ENCODE measurements around the gene AFF1. TPM values are rescaled to one million over a fixed set of nuclear protein-coding genes. Genes with fewer than 3 reads are reported as not detected.

The AFF1 gene
- total and polyA plus RNA-seq, 2 experiments from 2014 or later = 9.4 to 13.8 TPM

DNA sequence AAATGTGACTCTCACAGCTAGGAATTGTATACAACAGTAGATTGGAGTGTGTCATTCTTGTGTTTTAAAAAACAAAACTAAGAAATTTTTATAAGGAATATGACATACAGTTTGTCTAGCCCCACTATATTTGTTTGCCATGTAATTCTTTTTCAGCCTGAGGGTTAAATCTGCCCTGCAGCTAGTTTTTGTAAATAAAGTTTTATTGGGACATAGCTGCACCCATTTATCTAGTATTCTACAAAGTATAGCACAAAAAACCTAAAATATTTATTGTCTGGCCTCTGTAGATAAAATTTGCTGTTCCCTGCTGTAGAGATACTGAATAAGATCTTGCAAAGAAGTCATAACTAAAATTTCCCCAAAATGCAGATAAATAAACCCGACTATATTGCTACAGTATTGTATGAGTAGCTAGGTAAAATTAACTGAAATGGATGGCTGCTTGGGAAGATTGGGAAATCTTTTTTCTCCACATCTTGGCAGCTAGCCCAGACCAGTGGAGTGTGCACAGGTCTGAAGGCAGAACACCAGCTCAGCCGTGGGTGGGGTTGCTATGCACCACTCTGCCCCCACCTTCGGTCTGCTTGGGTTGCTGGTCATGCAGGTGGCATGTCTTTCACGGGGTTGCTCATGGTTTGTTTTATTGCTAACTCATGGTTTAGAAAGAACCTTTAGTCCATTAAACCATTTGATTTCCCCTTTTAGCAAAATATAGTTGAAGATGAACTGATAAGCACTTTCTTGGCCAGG lies 157.8 kb downstream of the AFF1 start:
- in situ Hi-C loops (cut with MboI) = loop anchor here (5.0 to 25.0 kb wide), 2 partner anchors 170 to 605 kb away; no protein-coding TSS in a partner anchor

DNA sequence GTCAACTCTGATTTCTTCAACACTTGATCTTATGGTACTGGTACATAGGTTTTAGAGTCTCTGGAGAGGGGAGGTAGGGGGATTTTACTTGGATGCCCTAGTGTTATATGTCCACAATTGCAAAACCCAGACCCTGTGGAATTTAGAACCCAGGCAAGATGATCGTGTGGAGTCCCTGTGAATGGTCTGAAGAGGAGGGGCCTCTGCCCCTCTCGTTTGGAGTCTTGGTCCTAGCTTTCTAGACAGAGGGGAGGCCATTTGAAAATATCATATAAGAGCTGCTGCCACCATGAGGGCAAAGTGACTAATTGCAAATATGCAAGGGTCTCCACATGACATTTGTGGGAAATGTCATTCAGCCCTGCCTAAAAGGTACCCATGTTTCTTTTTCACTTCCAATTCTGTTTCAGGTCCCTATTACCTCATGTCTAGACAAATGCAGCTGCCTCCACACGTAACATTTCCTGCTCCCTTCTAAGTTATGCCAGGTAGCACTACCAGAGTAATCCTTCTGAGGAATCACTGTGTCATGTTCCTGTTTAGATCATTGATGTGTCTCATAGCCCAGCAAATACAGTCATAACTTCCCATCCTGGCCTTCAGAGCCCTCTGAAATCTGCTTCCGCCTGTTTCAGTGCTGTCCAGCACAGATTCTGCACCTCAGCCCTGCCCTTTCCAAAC lies 158.8 kb downstream of the AFF1 start:
- H2AFZ ChIP-seq = no peak overlapping the region
- peaks cover 27% of the 10 kb centered on the region for H3F3A ChIP-seq (ENCODE audit: insufficient read depth)
- WGBS, 2 experiments (ENCODE audit: low coverage in 1 of 2, low lambda C conversion rate in 2 of 2, missing lambda C conversion rate in 2 of 2) = 19 to 24% methylated on average over 4 of the region's 4 CpGs
- DNase-seq = peak; percentile 82
- H3K9ac ChIP-seq = peak overlapping the region; percentile 54
- in situ Hi-C loops (cut with MboI) = loop anchor here (5.0 to 25.0 kb wide), 2 partner anchors 171 to 606 kb away; no protein-coding TSS in a partner anchor
- no peak overlapping the region for H3K4me3 ChIP-seq
- no peaks in the 10 kb centered on the region for H4K20me1 ChIP-seq (ENCODE audit: insufficient read depth)
- H3K4me2 ChIP-seq (ENCODE audit: unreplicated experiment) = peak overlapping the region; percentile 46
- H3K79me2 ChIP-seq (ENCODE audit: insufficient read depth) = 0 out of 2 replicates have a peak, but pooled peaks cover 2% of the 10 kb centered on the region
- no peaks in the 10 kb centered on the region for H3K9me3 ChIP-seq (ENCODE audit: low read depth)
- peaks cover 24% of the 10 kb centered on the region for H3K4me1 ChIP-seq (ENCODE audit: insufficient read depth)
- no peaks in the 10 kb centered on the region for H3K9me2 ChIP-seq (ENCODE audit: insufficient read depth)
- no peaks in the 10 kb centered on the region for H3K27me3 ChIP-seq (replicated peaks; ENCODE audit: insufficient read depth)
- 0 out of 2 replicates have a peak, but pooled peaks cover 9% of the 10 kb centered on the region for H3K36me3 ChIP-seq (ENCODE audit: low read depth)
- peak overlapping the region; percentile 87 for H3K27ac ChIP-seq
- TF ChIP-seq EZH2 (IDR thresholded peaks at IDR 0.05; ENCODE audit: insufficient read depth, poor library complexity, severe bottlenecking) (no peak), EZH2phosphoT487 (IDR thresholded peaks at IDR 0.05; ENCODE audit: insufficient read depth, low read depth) (no peak)

More for the DNA sequence above, 157.8 kb downstream of the AFF1 start:
- no peak overlapping the region for H3K4me3 ChIP-seq
- peak overlapping the region; percentile 54 for H3K9ac ChIP-seq
- no peaks in the 10 kb centered on the region for H4K20me1 ChIP-seq (ENCODE audit: insufficient read depth)
- H3K27ac ChIP-seq = peak overlapping the region; percentile 87
- 0 out of 2 replicates have a peak, but pooled peaks cover 9% of the 10 kb centered on the region for H3K36me3 ChIP-seq (ENCODE audit: low read depth)
- H3K9me2 ChIP-seq (ENCODE audit: insufficient read depth) = no peaks in the 10 kb centered on the region
- H3K79me2 ChIP-seq (ENCODE audit: insufficient read depth) = 0 out of 2 replicates have a peak, but pooled peaks cover 1% of the 10 kb centered on the region
- no peak for TF ChIP-seq EZH2phosphoT487 (IDR thresholded peaks at IDR 0.05; ENCODE audit: insufficient read depth, low read depth)
- TF ChIP-seq EZH2 (IDR thresholded peaks at IDR 0.05; ENCODE audit: insufficient read depth, poor library complexity, severe bottlenecking) = no peak
- H2AFZ ChIP-seq = no peak overlapping the region
- peaks cover 24% of the 10 kb centered on the region for H3K4me1 ChIP-seq (ENCODE audit: insufficient read depth)
- 6 to 15% methylated on average over 4 of the region's 4 CpGs for WGBS, 2 experiments (ENCODE audit: low coverage in 1 of 2, low lambda C conversion rate in 2 of 2, missing lambda C conversion rate in 2 of 2)
- DNase-seq = peak; percentile 95
- H3K4me2 ChIP-seq (ENCODE audit: unreplicated experiment) = peak overlapping the region; percentile 46
- H3K27me3 ChIP-seq (replicated peaks; ENCODE audit: insufficient read depth) = no peaks in the 10 kb centered on the region
- H3K9me3 ChIP-seq (ENCODE audit: low read depth) = no peaks in the 10 kb centered on the region
- H3F3A ChIP-seq (ENCODE audit: insufficient read depth) = peaks cover 27% of the 10 kb centered on the region

DNA sequence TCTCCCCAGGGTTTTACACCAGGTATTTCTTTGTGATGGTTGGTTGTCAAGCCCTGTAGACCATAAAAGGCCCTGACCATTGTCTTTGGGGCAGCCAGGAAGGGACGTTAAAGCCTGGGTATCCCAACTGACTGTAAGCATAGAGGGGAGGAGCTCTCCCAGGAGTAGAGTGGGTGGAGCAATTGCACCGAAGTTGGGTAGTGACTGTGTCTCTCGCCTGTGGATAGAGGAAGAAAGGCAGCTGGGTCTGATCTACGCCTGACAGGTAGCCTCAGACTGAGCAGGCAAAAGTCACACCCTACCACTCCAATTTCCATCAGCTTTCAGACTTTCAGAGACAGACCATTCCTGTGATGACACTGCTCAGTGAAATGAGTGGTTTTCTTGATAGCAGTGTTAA lies 162.3 kb downstream of the AFF1 start:
- Histone ChIP-seq H3K27ac (no peak overlapping the region), H3K9me3 (ENCODE audit: low read depth) (no peaks in the 10 kb centered on the region), H3K4me2 (ENCODE audit: unreplicated experiment) (no peak overlapping the region), H2AFZ (no peak overlapping the region), H3K36me3 (ENCODE audit: low read depth) (peaks cover 4% of the 10 kb centered on the region; the same call in 1 of the 2 replicates), H3K4me1 (ENCODE audit: insufficient read depth) (peaks cover 20% of the 10 kb centered on the region), H3K9ac (no peak overlapping the region), H3K79me2 (ENCODE audit: insufficient read depth) (0 out of 2 replicates have a peak, but pooled peaks cover 3% of the 10 kb centered on the region), H3K27me3 (replicated peaks; ENCODE audit: insufficient read depth) (no peaks in the 10 kb centered on the region), H3F3A (ENCODE audit: insufficient read depth) (peaks cover 22% of the 10 kb centered on the region), H3K9me2 (ENCODE audit: insufficient read depth) (no peaks in the 10 kb centered on the region), H3K4me3 (no peak overlapping the region), H4K20me1 (ENCODE audit: insufficient read depth) (no peaks in the 10 kb centered on the region)
- in situ Hi-C loops (cut with MboI) = loop anchor here (25.0 kb wide), 1 partner anchor 610 kb away; no protein-coding TSS in a partner anchor
- DNase-seq = no peak
- WGBS, 2 experiments (ENCODE audit: low coverage in 1 of 2, low lambda C conversion rate in 2 of 2, missing lambda C conversion rate in 2 of 2) = 86 to 87% methylated on average over 4 of the region's 4 CpGs
- TF ChIP-seq EZH2phosphoT487 (IDR thresholded peaks at IDR 0.05; ENCODE audit: insufficient read depth, low read depth) (no peak), EZH2 (IDR thresholded peaks at IDR 0.05; ENCODE audit: insufficient read depth, poor library complexity, severe bottlenecking) (no peak)

DNA sequence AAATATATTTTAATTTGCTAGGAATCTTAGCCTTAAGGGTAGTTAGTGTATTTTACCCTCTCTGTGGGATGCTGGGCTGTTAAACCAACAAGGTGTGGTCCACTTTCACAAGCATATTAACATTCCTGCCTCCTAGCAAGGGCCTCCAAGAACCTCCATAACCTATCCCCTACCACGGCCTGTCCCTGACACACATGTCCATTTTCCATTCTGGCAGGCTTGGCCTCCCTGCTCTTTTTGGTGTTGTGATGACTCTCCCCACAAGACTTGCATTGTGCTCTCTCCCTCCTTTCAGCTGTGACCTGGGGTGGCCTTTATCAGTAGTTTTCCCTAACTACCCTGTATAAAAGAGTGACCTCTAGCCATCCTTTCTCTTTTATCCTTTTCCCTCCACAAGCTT lies 165.4 kb downstream of the AFF1 start:
- no peak overlapping the region for H2AFZ ChIP-seq
- H3K27me3 ChIP-seq (replicated peaks; ENCODE audit: insufficient read depth) = no peaks in the 10 kb centered on the region
- TF ChIP-seq EZH2 (IDR thresholded peaks at IDR 0.05; ENCODE audit: insufficient read depth, poor library complexity, severe bottlenecking) = no peak
- no peak for TF ChIP-seq EZH2phosphoT487 (IDR thresholded peaks at IDR 0.05; ENCODE audit: insufficient read depth, low read depth)
- no peak overlapping the region for H3K9ac ChIP-seq
- no peaks in the 10 kb centered on the region for H4K20me1 ChIP-seq (ENCODE audit: insufficient read depth)
- no peak overlapping the region for H3K27ac ChIP-seq
- DNase-seq = no peak
- H3K9me2 ChIP-seq (ENCODE audit: insufficient read depth) = no peaks in the 10 kb centered on the region
- peaks cover 17% of the 10 kb centered on the region for H3K4me1 ChIP-seq (ENCODE audit: insufficient read depth)
- peaks cover 17% of the 10 kb centered on the region for H3F3A ChIP-seq (ENCODE audit: insufficient read depth)
- 100% methylated on average over 1 of the region's 1 CpG for WGBS, 2 experiments (ENCODE audit: low coverage in 1 of 2, low lambda C conversion rate in 2 of 2, missing lambda C conversion rate in 2 of 2)
- in situ Hi-C loops (cut with MboI) = no loop called here
- H3K9me3 ChIP-seq (ENCODE audit: low read depth) = no peaks in the 10 kb centered on the region
- peaks cover 4% of the 10 kb centered on the region; the same call in 1 of the 2 replicates for H3K36me3 ChIP-seq (ENCODE audit: low read depth)
- no peak overlapping the region for H3K4me2 ChIP-seq (ENCODE audit: unreplicated experiment)
- 0 out of 2 replicates have a peak, but pooled peaks cover 3% of the 10 kb centered on the region for H3K79me2 ChIP-seq (ENCODE audit: insufficient read depth)
- H3K4me3 ChIP-seq = no peak overlapping the region

Measured in GM23248 (cell line).